Adrenal gland (tissue), 12 donors: ENCODE data around the gene POLR3E. TPM values are rescaled to one million over a fixed set of nuclear protein-coding genes. Genes with fewer than 3 reads are reported as not detected.
"Not testable (repeated sequence)": the region's sequence is repeated elsewhere in the genome, so short reads cannot be mapped to it uniquely, and the experiment has no call there.

Experiments
- DNase-seq, 7 donors: peaks; one replicate each; pipeline ENCODE4 v3.0.0-alpha.2; 2019 to 2020
- H3K27ac ChIP-seq, 5 donors: fragments of 200-600 bp; sonication (generic) in 4 of 5; 1 replicate in 3 of 5; 2 replicates in 2 of 5; pipeline versions ENCODE4 v1.5.1 to v1.8.0; 2016 to 2020; ENCODE audit warnings: mild to moderate bottlenecking in 1 of 5
- H3K27me3 ChIP-seq: fragments of 200-600 bp; 2 replicates; pipeline ENCODE4 v1.8.0; 2021
- H3K36me3 ChIP-seq, 2 donors: fragments of 200-600 bp; replicated peaks in 1 of 2; 1 replicate in 1 of 2; 2 replicates in 1 of 2; pipeline versions ENCODE4 v1.5.1 to v1.8.0; 2018 to 2022
- H3K4me1 ChIP-seq, 2 donors: fragments of 200-600 bp; replicated peaks in 1 of 2; 1 replicate in 1 of 2; 2 replicates in 1 of 2; pipeline versions ENCODE4 v1.5.1 to v1.8.0; 2018 to 2021
- H3K4me3 ChIP-seq, 4 donors: fragments of 200-600 bp; sonication (generic) in 3 of 4; one replicate each; pipeline ENCODE4 v1.5.1; 2016 to 2018
- H3K9me3 ChIP-seq, 3 donors: fragments of 200-600 bp; sonication (generic) in 1 of 3; replicated peaks in 1 of 3; 1 replicate in 2 of 3; 2 replicates in 1 of 3; pipeline versions ENCODE4 v1.5.1 to v1.8.0; 2016 to 2021
- POLR2A ChIP-seq, 2 donors: fragments of 450-650 bp; IDR thresholded peaks; one replicate each; pipeline ENCODE4 v1.6.1; 2017; ENCODE audit warnings: antibody characterized with exemption in 2 of 2, mild to moderate bottlenecking in 2 of 2, moderate library complexity in 1 of 2
- WGBS, 4 donors: extraction: QIAGEN DNeasy Blood & Tissue Kit in 2 of 4; methylation state at CpG; one replicate each; pipeline versions ENCODE4 v1.1.5 to v1.1.7; 2013 to 2017; 5-methylcytosine and 5-hydroxymethylcytosine counted together
- intact Hi-C, 2 donors: fragments of 100-400 bp; cut with DNase I; formaldehyde crosslinking; loops; one replicate each; pipeline versions ENCODE4 v1.14.1 to v1.15.0; 2022 to 2023
- polyA plus RNA-seq, 3 donors: library from polyadenylated mRNA; stranded (reverse); fragments of 200-250 nt in 2 of 3; fragments of 350-450 nt in 1 of 3; fragmentation: Illumina TruSeq in 1 of 3; extraction: RNeasy Lipid Tissue Mini Kit (QIAGEN cat#74804) in 1 of 3; gene quantifications; one replicate each; pipeline ENCODE4 v1.2.3, GENCODE V29; 2013 to 2014
- total RNA-seq, 9 donors: library from RNA; depleted of rRNA in 4 of 9; stranded (reverse); fragments of >200 nt in 4 of 9; fragments of 120-200 nt in 1 of 9; fragmentation: NEBNext Ultra II Directional in 1 of 9; extraction: Animal tissue kit (Norgen Biotek cat#: 25700) in 1 of 9; gene quantifications; one replicate each; pipeline versions ENCODE4 v1.1.0 to v1.2.4, GENCODE V29; 2013 to 2023
- TF ChIP-seq, protein P1 (sequence below), 6 experiments: fragments of 450-650 bp in 4 of 6; fragments of 200-600 bp in 2 of 6; sonication (generic) in 1 of 6; IDR thresholded peaks; 1 replicate in 5 of 6; 2 replicates in 1 of 6; pipeline versions ENCODE4 v1.5.1 to v1.8.0; 2016 to 2021; ENCODE audit warnings: antibody characterized with exemption in 6 of 6, mild to moderate bottlenecking in 2 of 6, moderate library complexity in 1 of 6
- donor health status: healthy with polysubstance abuse.
- donor health status: Bipolar disorder and iron deficiency.
- donor health status: DM: yes; HTN: yes; CAD: no.
- donor health status: DM: no; HTN: no; CAD: no.
- donor health status: DM: no; HTN: no; CAD: no.
- donor health status: DM: yes; HTN: yes; CAD: no.

Gene POLR3E
- total and polyA plus RNA-seq, 12 donors = 43.8 to 99.4 (median 51.5) TPM

DNA sequence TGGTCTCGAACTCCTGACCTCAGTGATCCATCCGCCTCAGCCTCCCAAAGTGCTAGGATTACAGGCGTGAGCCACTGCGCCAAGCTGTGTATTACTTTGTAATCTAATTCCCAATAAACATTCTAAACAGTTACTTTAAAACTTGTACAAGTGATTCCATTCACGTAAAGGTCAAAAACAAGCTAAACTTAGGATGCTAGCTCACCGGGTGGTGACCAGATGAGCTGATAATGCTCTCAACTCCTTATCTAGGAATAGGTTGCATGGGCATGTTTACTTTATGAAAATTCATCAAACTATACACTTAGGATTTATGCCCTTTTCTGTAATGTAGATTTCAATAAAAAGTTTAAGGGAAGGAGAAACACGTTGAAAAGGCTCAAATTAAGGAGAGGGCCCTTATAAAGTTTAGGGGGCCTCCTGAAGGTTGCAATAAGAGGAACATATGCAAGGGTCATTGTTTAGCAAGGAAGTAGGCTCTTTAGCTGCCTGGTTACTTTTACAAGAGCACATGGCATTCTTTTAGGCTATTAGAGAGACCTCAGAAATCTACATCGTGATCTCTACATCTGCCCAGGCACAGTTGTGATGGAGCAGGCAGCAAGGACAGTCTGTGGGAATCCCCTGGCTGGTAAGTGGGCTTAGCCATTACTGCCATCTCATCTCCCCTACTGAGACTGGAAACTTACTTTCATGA, 63.9 kb downstream of the POLR3E start:
- H3K27ac ChIP-seq = no peak overlapping the region

DNA sequence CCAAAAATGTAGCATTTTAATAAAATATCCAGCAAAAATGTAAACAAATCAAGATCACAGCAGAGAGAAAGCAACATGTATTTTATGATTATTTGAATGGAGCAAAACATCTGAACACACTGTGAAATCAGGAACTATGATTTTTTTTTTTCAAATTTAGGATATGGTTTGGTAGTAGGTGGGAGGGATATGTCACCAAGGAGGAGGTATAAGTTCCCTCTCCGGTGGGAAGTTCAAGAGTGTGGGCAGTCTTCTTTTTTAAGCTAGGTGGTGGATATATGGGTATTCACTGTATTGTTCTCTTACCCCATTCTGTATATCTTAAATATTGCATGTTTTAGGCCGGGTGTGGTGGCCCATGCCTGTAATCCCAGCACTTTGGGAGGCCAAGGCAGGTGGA, 67.0 kb downstream of the POLR3E start:
- Histone ChIP-seq H3K27ac (no peak overlapping the region), H3K4me3 (no peak overlapping the region), H3K4me1 (peaks cover 0 to 8% of the 10 kb centered on the region in 2 donors), H3K9me3 (no peaks in the 10 kb centered on the region), H3K27me3 (no peaks in the 10 kb centered on the region), H3K36me3 (peaks cover 0 to 24% of the 10 kb centered on the region in 2 donors)
- no peak for DNase-seq
- 87 to 92% (median 90%) methylated on average over 2 of the region's 2 CpGs for WGBS, 4 donors
- TF ChIP-seq, protein P1, sequence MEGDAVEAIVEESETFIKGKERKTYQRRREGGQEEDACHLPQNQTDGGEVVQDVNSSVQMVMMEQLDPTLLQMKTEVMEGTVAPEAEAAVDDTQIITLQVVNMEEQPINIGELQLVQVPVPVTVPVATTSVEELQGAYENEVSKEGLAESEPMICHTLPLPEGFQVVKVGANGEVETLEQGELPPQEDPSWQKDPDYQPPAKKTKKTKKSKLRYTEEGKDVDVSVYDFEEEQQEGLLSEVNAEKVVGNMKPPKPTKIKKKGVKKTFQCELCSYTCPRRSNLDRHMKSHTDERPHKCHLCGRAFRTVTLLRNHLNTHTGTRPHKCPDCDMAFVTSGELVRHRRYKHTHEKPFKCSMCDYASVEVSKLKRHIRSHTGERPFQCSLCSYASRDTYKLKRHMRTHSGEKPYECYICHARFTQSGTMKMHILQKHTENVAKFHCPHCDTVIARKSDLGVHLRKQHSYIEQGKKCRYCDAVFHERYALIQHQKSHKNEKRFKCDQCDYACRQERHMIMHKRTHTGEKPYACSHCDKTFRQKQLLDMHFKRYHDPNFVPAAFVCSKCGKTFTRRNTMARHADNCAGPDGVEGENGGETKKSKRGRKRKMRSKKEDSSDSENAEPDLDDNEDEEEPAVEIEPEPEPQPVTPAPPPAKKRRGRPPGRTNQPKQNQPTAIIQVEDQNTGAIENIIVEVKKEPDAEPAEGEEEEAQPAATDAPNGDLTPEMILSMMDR (IDR thresholded peaks at IDR 0.05) = no peak
- TF ChIP-seq POLR2A (IDR thresholded peaks at IDR 0.05) = no peak
- intact Hi-C loops = no loop called here

More for the DNA sequence above, 63.9 kb downstream of the POLR3E start:
- Histone ChIP-seq H3K4me3 (no peak overlapping the region), H3K9me3 (no peaks in the 10 kb centered on the region), H3K36me3 (peaks cover 0 to 24% of the 10 kb centered on the region in 2 donors), H3K27me3 (no peaks in the 10 kb centered on the region), H3K4me1 (no peaks in the 10 kb centered on the region)
- 90 to 94% (median 92%) methylated on average over 8 of the region's 8 CpGs for WGBS, 4 donors
- intact Hi-C loops = no loop called here
- TF ChIP-seq POLR2A (IDR thresholded peaks at IDR 0.05) = no peak
- TF ChIP-seq, protein P1 (IDR thresholded peaks at IDR 0.05) = no peak
- DNase-seq = no peak

DNA sequence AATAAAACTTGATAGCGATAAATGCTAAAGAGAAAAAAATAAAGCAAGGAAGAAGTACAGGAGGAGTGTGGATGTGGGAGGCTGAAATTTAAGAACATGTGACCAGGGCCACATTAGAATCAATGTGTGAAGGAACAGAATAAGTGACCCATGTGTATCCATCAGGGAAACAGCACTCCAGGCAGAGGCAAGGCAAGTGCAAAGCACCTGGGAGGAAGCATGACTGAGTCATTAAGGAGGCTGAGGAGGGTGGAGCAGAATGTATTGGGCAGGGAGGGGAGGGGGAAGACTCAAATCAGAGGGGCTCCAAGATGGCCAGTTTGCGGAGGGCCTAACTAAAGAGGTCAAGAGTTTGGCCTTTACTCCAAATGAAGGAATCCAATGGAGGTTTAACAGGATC, 69.2 kb downstream of the POLR3E start:
- Histone ChIP-seq H3K4me3 (no peak overlapping the region), H3K27ac (no peak overlapping the region), H3K27me3 (no peaks in the 10 kb centered on the region), H3K36me3 (peaks cover 0 to 24% of the 10 kb centered on the region in 2 donors), H3K4me1 (peaks cover 0 to 24% of the 10 kb centered on the region in 2 donors), H3K9me3 (no peaks in the 10 kb centered on the region)
- no peak for DNase-seq
- TF ChIP-seq POLR2A (IDR thresholded peaks at IDR 0.05) = no peak
- TF ChIP-seq, protein P1 (IDR thresholded peaks at IDR 0.05) = no peak
- intact Hi-C loops = no loop called here
- WGBS, 4 donors = 98 to 100% (median 99%) methylated on average over 2 of the region's 2 CpGs

DNA sequence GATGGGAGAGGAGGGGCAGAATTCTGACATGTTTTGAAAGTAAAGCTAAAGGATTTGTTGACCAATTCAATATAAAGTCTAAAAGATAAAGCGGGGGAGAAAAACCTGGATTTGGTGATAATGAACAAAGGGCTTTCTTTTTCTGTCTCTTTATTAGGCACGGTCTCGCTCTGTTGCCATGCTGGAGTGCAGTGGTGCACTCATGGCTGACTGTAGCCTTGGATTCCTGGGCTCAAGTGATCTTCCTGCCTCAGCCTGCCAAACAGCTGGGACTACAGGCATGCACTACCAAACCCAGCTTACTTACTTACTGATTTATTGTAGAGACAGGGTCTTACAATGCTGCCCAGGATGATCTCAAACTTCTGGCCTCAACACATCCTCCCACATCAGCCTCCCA, 69.7 kb downstream of the POLR3E start:
- Histone ChIP-seq H3K27me3 (no peaks in the 10 kb centered on the region), H3K27ac (no peak overlapping the region), H3K4me3 (no peak overlapping the region), H3K4me1 (peaks cover 0 to 24% of the 10 kb centered on the region in 2 donors), H3K36me3 (peaks cover 0 to 24% of the 10 kb centered on the region in 2 donors), H3K9me3 (no peaks in the 10 kb centered on the region)
- intact Hi-C loops = no loop called here
- 93 to 97% (median 95%) methylated on average over 3 of the region's 3 CpGs for WGBS, 4 donors
- no peak for TF ChIP-seq POLR2A (IDR thresholded peaks at IDR 0.05)
- TF ChIP-seq, protein P1 (IDR thresholded peaks at IDR 0.05) = no peak
- DNase-seq = no peak

DNA sequence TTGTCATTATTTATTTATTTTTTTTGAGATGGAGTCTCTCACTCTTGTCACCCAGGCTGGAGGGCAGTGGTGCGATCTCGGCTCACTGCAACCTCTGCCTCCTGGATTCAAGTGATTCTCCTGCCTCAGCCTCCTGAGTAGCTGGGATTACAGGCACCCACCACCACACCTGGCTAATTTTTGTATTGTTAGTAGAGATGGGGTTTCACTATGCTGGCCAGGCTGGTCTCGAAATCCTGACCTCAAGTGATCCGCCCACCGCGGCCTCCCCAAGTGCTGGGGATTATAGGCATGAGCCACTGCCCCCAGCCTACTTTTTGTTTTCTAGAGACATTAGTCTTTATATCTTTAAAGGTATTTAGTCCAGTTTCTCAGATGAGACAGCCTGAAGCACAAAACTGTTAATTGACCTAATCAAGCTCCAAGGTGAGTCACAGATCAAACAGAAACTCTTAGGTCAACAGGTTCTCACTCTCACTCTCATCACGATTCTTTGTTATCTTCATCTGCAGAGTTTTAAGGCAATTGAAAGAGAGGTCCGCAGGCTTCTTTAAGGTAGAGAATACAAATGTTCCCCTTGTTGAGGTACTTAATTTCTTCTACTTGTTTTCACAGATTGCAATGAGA, 71.1 kb downstream of the POLR3E start:
- Histone ChIP-seq H3K27ac (peak overlapping the region in 1 of 5 donors; percentile 5), H3K36me3 (peaks cover 0 to 15% of the 10 kb centered on the region in 2 donors), H3K4me1 (peaks cover 1 to 37% of the 10 kb centered on the region in 2 donors)
- H3K27me3 ChIP-seq, H3K9me3 ChIP-seq, H3K4me3 ChIP-seq, intact Hi-C loops, DNase-seq: not testable (repeated sequence)
- WGBS, 4 donors = 91 to 95% (median 94%) methylated on average over 8 of the region's 8 CpGs
